ENCODE measurements around the gene FAIM2.

Gene FAIM2

GRCh38 chr12:49868952-49869815 lies 34.5 kb downstream of the FAIM2 start:
- no peak overlapping the region for H3K4me3 ChIP-seq (ENCODE audit: low read length)
- no peak for DNase-seq (ENCODE audit: low read depth)
- TF ChIP-seq, protein P1, sequence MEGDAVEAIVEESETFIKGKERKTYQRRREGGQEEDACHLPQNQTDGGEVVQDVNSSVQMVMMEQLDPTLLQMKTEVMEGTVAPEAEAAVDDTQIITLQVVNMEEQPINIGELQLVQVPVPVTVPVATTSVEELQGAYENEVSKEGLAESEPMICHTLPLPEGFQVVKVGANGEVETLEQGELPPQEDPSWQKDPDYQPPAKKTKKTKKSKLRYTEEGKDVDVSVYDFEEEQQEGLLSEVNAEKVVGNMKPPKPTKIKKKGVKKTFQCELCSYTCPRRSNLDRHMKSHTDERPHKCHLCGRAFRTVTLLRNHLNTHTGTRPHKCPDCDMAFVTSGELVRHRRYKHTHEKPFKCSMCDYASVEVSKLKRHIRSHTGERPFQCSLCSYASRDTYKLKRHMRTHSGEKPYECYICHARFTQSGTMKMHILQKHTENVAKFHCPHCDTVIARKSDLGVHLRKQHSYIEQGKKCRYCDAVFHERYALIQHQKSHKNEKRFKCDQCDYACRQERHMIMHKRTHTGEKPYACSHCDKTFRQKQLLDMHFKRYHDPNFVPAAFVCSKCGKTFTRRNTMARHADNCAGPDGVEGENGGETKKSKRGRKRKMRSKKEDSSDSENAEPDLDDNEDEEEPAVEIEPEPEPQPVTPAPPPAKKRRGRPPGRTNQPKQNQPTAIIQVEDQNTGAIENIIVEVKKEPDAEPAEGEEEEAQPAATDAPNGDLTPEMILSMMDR (IDR thresholded peaks at IDR 0.05; ENCODE audit: insufficient read depth, low read depth, low read length, missing control alignments): no peak

DNA sequence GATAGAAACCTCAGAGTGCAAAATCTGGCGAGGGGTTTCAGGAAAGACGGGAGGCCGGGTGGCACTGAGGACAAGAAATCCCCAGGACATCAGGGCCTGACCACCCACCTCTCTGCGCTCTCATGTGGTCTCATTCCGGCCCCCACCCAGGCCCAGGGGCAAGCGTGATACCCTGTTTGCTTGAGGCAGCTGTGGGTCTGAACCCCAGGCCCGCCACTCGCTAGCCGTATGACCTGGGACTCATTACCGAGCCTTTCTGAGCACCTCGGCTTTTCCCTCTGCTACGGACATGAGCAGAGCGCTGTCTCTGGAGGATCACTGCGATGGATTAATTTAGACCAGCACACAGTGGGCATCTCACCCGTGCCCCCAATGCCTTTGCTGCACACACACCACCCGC lies 35.3 kb downstream of the FAIM2 start:
- no peak for DNase-seq (ENCODE audit: low read depth)
- H3K4me3 ChIP-seq (ENCODE audit: low read length): no peak overlapping the region
- TF ChIP-seq, protein P1 (IDR thresholded peaks at IDR 0.05; ENCODE audit: insufficient read depth, low read depth, low read length, missing control alignments): no peak

GRCh38 chr12:49867570-49868341 lies 35.9 kb downstream of the FAIM2 start:
- H3K4me3 ChIP-seq (ENCODE audit: low read length): no peak overlapping the region
- TF ChIP-seq, protein P1 (IDR thresholded peaks at IDR 0.05; ENCODE audit: insufficient read depth, low read depth, low read length, missing control alignments): no peak
- peak; percentile 33 for DNase-seq (ENCODE audit: low read depth)

DNA sequence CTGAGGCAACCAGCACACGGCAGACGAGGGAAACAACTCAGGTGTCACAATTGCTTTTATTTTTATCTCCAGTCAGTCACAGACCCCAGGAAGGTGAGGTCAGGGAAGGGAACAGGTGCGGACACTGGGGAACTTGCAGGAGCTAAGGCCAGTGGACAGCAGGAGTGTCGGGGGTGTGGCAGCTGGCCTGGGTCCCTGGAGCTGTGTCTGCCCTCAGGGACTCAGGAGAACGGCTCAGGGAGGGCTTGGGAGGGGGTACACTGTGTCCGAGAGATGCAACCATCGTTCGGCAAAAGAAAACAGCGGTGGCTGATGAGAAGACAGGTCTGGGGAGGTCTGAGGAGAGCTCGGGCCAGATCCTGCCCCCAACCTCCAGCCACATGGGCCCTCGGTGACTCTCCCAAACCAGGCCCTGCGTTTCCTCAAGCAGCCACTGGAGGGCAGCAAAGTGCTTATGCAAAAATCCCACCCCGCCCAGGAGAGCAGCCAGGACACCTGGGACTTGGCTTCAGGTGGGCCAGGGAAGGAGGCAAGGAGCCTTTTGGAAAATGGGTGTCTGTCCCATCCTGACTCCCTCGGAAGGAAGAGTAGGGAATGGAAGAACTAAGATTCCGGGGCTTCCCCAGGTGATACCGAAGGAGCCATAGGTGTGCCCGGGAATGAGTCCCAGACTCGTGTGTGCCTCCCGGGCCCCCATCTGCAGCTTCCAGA lies 36.7 kb downstream of the FAIM2 start:
- DNase-seq (ENCODE audit: low read depth): peak; percentile 69
- no peak overlapping the region for H3K4me3 ChIP-seq (ENCODE audit: low read length)
- TF ChIP-seq, protein P1 (IDR thresholded peaks at IDR 0.05; ENCODE audit: insufficient read depth, low read depth, low read length, missing control alignments): peak; percentile 98

- DNase-seq (ENCODE audit: low read depth): no peak
- TF ChIP-seq, protein P1 (IDR thresholded peaks at IDR 0.05; ENCODE audit: insufficient read depth, low read depth, low read length, missing control alignments): no peak
- no peak overlapping the region for H3K4me3 ChIP-seq (ENCODE audit: low read length)
Observed at GRCh38 chr12:49865782-49866135, 37.9 kb downstream of the FAIM2 start.

DNA sequence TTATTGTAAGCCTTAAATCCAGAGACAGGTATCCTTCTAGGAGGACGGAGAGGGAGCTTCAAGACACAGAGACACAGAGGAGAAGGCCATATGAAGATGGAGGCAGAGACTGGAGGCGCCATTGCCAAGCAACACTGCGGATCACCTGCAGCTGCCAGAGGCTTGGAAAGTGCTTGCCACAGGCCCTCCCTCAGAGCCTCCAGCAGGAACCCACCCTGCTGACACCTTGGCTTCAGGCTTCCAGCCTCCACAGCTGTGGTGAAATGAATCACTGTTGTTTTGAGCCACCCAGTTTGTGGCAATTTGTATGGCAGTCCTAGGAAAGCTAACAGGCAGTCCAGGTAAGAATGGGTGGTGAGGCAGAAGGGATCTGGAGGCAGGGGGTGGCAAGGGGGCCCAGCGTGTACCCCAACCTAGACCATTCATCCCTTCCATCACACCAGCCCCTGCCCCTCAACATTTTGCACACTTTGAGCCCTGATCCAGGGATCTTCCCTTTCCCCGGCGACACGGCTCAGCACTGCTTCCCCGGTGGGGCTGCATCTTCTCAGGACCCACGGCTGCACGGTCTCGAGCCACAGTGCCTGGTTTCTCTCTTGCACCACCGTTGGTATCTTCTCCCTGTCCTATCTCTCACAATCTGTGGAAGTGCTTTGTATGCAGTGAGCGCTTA lies 38.5 kb downstream of the FAIM2 start:
- no peak overlapping the region for H3K4me3 ChIP-seq (ENCODE audit: low read length)
- TF ChIP-seq, protein P1 (IDR thresholded peaks at IDR 0.05; ENCODE audit: insufficient read depth, low read depth, low read length, missing control alignments): no peak
- no peak for DNase-seq (ENCODE audit: low read depth)

All from epithelial cell of esophagus (primary cell).